HEK293 (cell line): ENCODE results near the gene RPN1.

ENCODE experiments used
- HOXC10 ChIP-seq: sonication (generic); formaldehyde crosslinking; IDR thresholded peaks from 2 replicates; pipeline ENCODE4 v1.8.1; 2023; ENCODE audit warnings: mild to moderate bottlenecking, missing genetic modification reagents
- KLF1 ChIP-seq: fragments of 450-650 bp; formaldehyde crosslinking; IDR thresholded peaks from 2 replicates; pipeline ENCODE4 v1.5.1; 2016; ENCODE audit warnings: missing biosample characterization, missing genetic modification characterization
- MEIS1 ChIP-seq: sonication (generic); formaldehyde crosslinking; IDR thresholded peaks from 2 replicates; pipeline ENCODE4 v1.8.1; 2022; ENCODE audit warnings: missing genetic modification reagents, mild to moderate bottlenecking, borderline replicate concordance
- REPIN1 ChIP-seq: fragments of 450-650 bp; formaldehyde crosslinking; IDR thresholded peaks from 2 replicates; pipeline ENCODE4 v1.5.1; 2017; ENCODE audit warnings: missing biosample characterization, missing genetic modification characterization, low read depth
- TF ChIP-seq, protein P1 (sequence below): fragments of 450-650 bp; formaldehyde crosslinking; IDR thresholded peaks from 2 replicates; pipeline ENCODE4 v1.5.1; 2016; ENCODE audit warnings: missing biosample characterization, missing genetic modification characterization

GRCh38 chr3:128573707-128574162, 76.9 kb downstream of the RPN1 start:
- TF ChIP-seq, protein P1, sequence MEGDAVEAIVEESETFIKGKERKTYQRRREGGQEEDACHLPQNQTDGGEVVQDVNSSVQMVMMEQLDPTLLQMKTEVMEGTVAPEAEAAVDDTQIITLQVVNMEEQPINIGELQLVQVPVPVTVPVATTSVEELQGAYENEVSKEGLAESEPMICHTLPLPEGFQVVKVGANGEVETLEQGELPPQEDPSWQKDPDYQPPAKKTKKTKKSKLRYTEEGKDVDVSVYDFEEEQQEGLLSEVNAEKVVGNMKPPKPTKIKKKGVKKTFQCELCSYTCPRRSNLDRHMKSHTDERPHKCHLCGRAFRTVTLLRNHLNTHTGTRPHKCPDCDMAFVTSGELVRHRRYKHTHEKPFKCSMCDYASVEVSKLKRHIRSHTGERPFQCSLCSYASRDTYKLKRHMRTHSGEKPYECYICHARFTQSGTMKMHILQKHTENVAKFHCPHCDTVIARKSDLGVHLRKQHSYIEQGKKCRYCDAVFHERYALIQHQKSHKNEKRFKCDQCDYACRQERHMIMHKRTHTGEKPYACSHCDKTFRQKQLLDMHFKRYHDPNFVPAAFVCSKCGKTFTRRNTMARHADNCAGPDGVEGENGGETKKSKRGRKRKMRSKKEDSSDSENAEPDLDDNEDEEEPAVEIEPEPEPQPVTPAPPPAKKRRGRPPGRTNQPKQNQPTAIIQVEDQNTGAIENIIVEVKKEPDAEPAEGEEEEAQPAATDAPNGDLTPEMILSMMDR = no peak
- TF ChIP-seq KLF1 (tag by site-specific recombination) = no peak
- TF ChIP-seq HOXC10 (CRISPR knock-in tag) = no peak
- no peak for TF ChIP-seq MEIS1 (CRISPR knock-in tag)
- TF ChIP-seq REPIN1 (tag by site-specific recombination) = no peak
